BJ (cell line): Measurements from ENCODE around the gene JAG2. TPM values are rescaled to one million over a fixed set of nuclear protein-coding genes. Genes with fewer than 3 reads are reported as not detected.

Source experiments
- CTCF ChIA-PET: fragments of 350-600 bp; formaldehyde crosslinking; extraction: SDS; loops from one replicate; lab custom pipeline; 2021; ENCODE audit warnings: antibody characterized with exemption, inconsistent platforms; lab: Yijun Ruan, JAX
- POLR2A ChIA-PET: fragments of 300-600 bp; sonication (Branson Sonifier 250); formaldehyde crosslinking; extraction: SDS; loops from one replicate; lab custom pipeline; 2021; ENCODE audit warnings: antibody characterized with exemption; lab: Charles Lee
- DNase-seq: peaks from one replicate; pipeline ENCODE4 v3.0.0-alpha.2; 2011; ENCODE audit warnings: low read depth
- H3K27me3 ChIP-seq: 2 replicates; pipeline ENCODE4 v1.6.0; 2011; ENCODE audit warnings: low read length; ENCODE audit not compliant: control insufficient read depth, insufficient read depth
- H3K36me3 ChIP-seq: 2 replicates; pipeline ENCODE4 v1.5.1; 2011; ENCODE audit warnings: low read length; ENCODE audit not compliant: control insufficient read depth, insufficient read depth
- H3K4me3 ChIP-seq: 2 replicates; pipeline ENCODE4 v1.5.1; 2011; ENCODE audit warnings: low read depth, mild to moderate bottlenecking, control low read depth, low read length
- polyA plus RNA-seq: library from polyadenylated mRNA; depleted of rRNA; stranded (reverse); fragments of >200 nt; gene quantifications from 2 replicates; pipeline ENCODE4 v1.2.3, GENCODE V29; 2011
- TF ChIP-seq, protein P1 (sequence below): IDR thresholded peaks from 2 replicates; pipeline ENCODE4 v1.5.1; 2011; ENCODE audit warnings: low read depth, mild to moderate bottlenecking, control low read depth, inconsistent platforms, low read length, moderate library complexity; ENCODE audit not compliant: insufficient read depth

Gene JAG2
- polyA plus RNA-seq, 1 experiment = 0.23 TPM

DNA sequence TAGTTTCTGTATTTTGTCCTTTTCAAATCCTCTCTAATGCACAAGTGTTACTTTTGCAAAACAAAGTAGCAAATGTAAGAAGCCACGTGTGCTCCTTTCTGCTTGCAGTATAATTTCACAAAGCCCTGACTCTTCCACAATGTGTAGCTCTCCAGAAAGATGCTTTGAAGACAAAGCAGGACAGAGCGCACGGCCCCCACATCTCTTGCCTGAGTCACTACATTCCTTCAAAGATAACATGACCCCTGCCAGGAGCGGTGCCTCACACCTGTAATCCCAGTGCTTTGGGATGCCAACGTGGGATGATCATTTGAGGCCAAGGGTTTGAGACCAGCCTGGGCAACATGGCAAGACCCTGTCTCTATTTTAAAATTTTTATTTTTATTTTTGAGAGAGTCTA is 40.5 kb downstream of the JAG2 start:
- Histone ChIP-seq H3K4me3 (no peak overlapping the region), H3K36me3 (no peaks in the 10 kb centered on the region), H3K27me3 (peaks cover 14% of the 10 kb centered on the region)
- ChIA-PET POLR2A (no interaction called here), CTCF (no interaction called here)
- TF ChIP-seq, protein P1, sequence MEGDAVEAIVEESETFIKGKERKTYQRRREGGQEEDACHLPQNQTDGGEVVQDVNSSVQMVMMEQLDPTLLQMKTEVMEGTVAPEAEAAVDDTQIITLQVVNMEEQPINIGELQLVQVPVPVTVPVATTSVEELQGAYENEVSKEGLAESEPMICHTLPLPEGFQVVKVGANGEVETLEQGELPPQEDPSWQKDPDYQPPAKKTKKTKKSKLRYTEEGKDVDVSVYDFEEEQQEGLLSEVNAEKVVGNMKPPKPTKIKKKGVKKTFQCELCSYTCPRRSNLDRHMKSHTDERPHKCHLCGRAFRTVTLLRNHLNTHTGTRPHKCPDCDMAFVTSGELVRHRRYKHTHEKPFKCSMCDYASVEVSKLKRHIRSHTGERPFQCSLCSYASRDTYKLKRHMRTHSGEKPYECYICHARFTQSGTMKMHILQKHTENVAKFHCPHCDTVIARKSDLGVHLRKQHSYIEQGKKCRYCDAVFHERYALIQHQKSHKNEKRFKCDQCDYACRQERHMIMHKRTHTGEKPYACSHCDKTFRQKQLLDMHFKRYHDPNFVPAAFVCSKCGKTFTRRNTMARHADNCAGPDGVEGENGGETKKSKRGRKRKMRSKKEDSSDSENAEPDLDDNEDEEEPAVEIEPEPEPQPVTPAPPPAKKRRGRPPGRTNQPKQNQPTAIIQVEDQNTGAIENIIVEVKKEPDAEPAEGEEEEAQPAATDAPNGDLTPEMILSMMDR = no peak
- DNase-seq = no peak

DNA sequence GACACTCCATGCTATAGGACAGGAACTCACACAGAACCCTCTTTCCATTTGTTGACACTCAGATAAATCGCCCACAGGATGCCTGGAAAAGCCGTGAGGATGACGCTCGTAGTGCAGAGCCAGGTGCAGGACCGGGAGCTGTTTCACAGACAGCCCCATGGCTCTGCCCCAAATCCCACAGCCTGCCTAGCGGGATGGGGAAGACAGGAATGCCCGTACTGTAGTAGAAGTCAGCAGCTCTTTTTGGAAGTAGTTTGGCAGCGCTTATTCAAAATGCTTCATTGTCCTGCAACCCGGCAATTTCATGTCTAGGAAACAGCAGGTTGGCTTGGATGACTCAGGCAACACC is 41.6 kb downstream of the JAG2 start:
- H3K4me3 ChIP-seq = no peak overlapping the region
- H3K27me3 ChIP-seq = peaks cover 14% of the 10 kb centered on the region
- no peak for DNase-seq
- TF ChIP-seq, protein P1 = no peak
- ChIA-PET CTCF (interaction anchor here (1.3 kb wide), 1 partner anchor 21 kb away, joined by 3 read pairs; no protein-coding TSS in a partner anchor), POLR2A (no interaction called here)
- H3K36me3 ChIP-seq = no peaks in the 10 kb centered on the region

DNA sequence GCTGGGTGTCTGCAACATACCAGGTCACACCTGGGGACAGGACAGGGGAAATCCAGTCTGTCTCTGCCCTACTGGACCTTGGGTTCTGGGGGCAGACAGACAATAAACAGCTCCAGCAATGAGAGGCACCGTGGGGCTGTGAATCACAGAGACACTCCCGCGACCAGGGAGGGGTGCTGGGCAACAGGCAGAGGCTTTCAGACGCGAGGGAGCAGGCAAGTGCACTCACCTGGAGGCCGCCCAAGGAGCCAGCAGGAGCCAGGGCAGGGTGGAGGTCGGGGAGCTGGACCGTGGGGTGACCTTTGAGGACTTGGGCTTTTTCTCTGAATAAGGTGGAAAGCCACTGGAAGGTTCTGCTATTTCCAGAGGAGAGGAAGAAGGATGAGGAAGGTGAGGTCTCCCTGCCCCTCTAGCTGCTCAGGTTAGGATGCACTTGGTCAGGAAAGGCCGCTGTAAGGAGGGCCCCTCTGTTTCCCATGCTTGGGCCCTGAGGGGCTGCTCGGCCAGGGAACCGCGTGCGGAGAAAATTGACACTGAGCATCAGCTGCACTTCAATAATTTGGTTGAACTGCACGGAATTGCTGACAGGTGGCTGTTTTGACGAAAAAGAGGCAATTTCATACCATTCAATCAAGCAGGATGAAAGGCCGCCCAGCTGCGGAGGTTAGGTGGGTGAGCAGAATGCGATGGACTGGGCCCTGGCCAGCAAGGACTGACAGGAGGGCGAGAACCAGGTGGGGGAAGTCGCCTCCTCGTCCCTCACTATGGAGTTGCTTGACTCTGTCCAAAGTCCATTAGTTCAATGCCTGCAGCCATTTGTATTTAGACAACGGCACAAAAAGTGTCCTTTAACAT is 42.2 kb downstream of the JAG2 start:
- Histone ChIP-seq H3K27me3 (peaks cover 15% of the 10 kb centered on the region), H3K4me3 (no peak overlapping the region), H3K36me3 (no peaks in the 10 kb centered on the region)
- POLR2A ChIA-PET = interaction anchor here (0.7 kb wide), 1 partner anchor 34 kb away, joined by 5 read pairs; no protein-coding TSS in a partner anchor
- DNase-seq = no peak
- TF ChIP-seq, protein P1 = no peak
- CTCF ChIA-PET = interaction anchor here (1.3 kb wide), 1 partner anchor 20 kb away, joined by 3 read pairs; no protein-coding TSS in a partner anchor

DNA sequence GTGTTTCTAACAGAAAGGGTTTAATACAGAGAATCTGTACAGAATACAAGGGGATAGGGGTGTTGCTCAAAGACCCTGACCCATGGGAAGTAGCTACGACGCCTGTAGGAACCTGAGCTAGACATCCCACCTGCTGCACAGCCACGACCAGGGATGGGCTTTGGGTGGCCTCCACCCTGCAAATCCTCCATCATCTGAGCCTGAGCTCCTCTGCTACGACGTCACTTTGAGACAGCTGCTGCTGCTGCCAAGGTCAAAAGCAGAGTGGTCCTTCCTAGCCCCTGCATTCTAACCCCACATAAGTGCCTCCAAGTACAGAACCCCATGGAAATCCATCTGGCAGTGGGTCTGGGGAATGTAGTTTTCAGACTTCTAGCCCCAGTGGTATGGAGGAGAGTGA is 43.8 kb downstream of the JAG2 start:
- no peak overlapping the region for H3K4me3 ChIP-seq
- no peak for DNase-seq
- POLR2A ChIA-PET = no interaction called here
- TF ChIP-seq, protein P1 = no peak
- H3K27me3 ChIP-seq = peaks cover 23% of the 10 kb centered on the region
- no peaks in the 10 kb centered on the region for H3K36me3 ChIP-seq
- CTCF ChIA-PET = interaction anchor here (1.4 to 1.6 kb wide), 2 partner anchors 9 to 17 kb away, joined by 3 to 4 read pairs; no protein-coding TSS in a partner anchor

DNA sequence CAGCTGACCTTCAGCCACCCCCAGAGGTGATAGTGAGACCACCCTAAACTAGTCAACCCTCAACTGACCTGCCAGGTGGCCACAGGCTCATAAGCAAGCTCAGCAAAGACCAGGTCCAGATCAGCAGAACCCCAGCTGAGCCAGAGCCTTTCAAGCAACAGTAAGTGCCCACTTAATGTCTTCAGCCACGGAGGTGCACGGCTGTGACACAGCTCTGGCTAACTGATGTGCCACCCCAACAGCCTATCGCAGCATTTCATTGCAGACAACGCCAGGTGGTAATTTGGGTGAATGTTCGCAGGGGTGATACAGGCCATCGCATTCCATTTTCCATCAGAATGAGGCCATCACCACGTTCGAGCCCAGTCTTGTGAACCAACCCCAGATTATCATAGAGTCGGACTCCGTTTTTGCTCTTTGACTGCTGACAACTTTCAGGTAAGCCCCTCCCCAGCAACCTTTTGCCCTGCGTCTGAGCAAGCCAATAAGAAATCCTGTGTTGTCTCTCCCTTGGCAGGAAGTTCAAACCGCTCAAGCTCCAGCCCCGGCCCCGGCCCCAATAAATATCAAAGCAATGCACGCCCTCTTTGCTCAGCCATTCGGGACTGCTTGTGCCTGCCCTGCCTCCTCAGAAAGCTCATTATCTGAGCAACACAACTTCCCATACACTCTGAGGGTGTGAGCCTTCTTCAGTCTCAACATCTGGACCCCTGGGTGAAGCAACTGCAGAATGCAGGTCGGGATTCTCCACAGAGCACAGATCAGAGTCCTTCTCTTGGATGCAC is 44.4 kb downstream of the JAG2 start:
- CTCF ChIA-PET = interaction anchor here (1.4 to 1.6 kb wide), 2 partner anchors 8 to 16 kb away, joined by 3 to 4 read pairs; no protein-coding TSS in a partner anchor

More for the DNA sequence above, 44.4 kb downstream of the JAG2 start:
- TF ChIP-seq, protein P1 = no peak
- DNase-seq = no peak
- Histone ChIP-seq H3K27me3 (peaks cover 23% of the 10 kb centered on the region), H3K4me3 (no peak overlapping the region), H3K36me3 (no peaks in the 10 kb centered on the region)
- POLR2A ChIA-PET = no interaction called here
